ENCODE data around the gene SLC26A1.
"Not testable (repeated sequence)": the region's sequence is repeated elsewhere in the genome, so short reads cannot be mapped to it uniquely, and the experiment has no call there.

The SLC26A1 gene

DNA sequence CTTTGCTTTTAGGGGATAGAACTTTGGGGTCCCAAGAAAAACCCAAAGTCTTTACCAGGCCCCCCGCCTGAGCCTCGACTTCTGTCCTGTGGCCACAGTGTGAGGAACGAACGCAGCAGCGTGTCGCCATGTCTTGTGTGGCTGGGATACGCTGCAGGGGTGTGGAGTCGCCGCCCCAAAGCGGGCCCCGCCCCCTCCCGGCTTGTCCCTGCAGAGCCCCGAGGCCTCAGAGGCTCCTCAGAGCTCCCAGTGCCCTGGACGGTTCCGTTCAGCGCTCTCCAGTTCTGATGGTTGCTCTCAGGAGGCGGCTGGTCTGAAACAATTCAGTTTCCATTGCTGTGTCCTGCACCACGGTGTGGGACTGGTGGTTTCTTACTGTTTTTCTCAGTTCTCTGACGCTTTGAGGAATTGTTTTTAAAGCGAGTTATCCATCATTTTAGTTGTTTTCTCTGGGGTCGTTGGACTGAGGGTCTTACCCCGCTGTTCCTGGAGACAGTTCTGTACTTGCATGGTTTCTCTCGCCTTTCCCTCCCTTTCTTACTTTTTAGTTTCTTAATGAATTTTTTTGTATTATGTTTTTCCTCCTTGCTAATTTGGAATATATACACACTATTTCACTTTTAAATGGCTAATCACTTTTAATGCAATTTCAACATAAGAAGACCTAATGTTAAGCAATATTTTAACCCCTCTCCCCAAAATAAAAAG lies 7.9 kb downstream of the SLC26A1 start:
- no peak for DNase-seq (ENCODE audit: low read depth)

- DNase-seq (ENCODE audit: low read depth), result no peak
Observed at GRCh38 chr4:984336-985054, 8.7 kb downstream of the SLC26A1 start.

- no peak for DNase-seq (ENCODE audit: low read depth)
Observed at GRCh38 chr4:982814-983213, 10.4 kb downstream of the SLC26A1 start.

- DNase-seq (ENCODE audit: low read depth), result no peak
Observed at GRCh38 chr4:982291-982690, 10.9 kb downstream of the SLC26A1 start.

GRCh38 chr4:978957-979701 lies 14.1 kb downstream of the SLC26A1 start:
- peak; percentile 18 for DNase-seq (ENCODE audit: low read depth)

DNA sequence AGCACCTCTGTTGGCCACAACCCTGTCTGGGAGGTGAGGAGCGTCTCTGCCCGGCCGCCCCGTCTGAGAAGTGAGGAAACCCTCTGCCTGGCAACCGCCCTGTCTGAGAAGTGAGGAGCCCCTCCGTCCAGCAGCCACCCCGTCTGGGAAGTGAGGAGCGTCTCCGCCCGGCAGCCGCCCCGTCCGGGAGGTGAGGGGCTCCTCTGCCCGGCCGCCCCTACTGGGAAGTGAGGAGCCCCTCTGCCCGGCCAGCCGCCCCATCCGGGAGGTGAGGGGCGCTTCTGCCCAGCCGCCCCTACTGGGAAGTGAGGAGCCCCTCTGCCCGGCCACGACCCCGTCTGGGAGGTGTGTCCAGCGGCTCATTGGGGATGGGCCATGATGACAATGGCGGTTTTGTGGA lies 17.2 kb downstream of the SLC26A1 start:
- not testable (repeated sequence) for DNase-seq (ENCODE audit: low read depth)

- no peak for DNase-seq (ENCODE audit: low read depth)
Observed at GRCh38 chr4:974668-975067, 18.5 kb downstream of the SLC26A1 start.

DNA sequence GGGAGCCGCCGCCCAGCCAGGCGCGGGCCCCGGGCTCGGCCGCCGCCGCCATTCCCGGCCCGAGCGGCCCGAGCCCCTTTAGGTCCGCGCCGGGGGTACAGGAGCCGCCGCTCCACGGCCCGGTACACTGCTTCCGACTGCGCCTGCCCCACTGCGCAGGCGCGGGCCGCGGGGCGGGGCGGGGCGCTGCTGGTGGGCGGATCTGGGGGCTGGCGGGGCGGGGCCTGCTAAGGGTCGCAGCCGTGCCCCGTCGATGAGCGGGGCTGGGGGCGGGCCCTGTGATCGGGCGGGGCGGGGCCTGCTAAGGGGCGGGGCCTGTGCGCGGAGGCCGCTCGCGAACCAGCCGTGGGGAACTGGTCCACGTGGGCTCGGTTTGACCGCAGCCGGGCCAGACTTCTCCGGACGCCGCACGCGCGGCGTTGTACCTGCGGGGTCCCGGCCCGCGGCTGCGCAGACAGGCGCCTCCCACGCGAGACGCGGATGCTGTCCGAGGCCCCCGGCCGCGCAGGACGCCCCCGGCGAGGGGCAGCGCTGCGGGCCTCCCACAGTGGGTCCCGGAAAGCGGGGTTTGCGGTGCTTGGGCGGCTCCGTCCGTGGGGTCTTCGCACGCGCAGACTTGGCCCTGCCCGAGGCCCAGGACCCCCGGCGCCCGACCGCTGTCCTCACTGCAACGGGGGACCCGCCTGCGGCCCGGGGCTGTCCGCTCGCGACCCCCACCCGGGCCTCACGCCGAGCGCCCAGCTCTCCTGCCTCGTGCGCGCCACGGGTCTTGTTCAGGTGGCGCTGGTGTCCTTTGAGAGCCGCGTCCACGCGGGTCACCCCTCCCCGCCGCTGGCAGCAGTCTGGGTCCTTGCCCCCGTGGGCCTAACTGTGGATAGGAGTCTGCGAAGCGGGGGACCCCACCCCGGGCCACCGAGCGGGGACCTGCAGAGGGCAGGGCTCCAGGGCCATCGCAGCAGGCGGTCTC lies 19.5 kb downstream of the SLC26A1 start, which contains the start of gene DGKQ:
TSS of gene DGKQ (minus strand) at position 139 of the 967 bp plus-strand sequence. CDS start at position 52, 87 bp downstream.
- DNase-seq (ENCODE audit: low read depth), result peak; percentile 62

DNA sequence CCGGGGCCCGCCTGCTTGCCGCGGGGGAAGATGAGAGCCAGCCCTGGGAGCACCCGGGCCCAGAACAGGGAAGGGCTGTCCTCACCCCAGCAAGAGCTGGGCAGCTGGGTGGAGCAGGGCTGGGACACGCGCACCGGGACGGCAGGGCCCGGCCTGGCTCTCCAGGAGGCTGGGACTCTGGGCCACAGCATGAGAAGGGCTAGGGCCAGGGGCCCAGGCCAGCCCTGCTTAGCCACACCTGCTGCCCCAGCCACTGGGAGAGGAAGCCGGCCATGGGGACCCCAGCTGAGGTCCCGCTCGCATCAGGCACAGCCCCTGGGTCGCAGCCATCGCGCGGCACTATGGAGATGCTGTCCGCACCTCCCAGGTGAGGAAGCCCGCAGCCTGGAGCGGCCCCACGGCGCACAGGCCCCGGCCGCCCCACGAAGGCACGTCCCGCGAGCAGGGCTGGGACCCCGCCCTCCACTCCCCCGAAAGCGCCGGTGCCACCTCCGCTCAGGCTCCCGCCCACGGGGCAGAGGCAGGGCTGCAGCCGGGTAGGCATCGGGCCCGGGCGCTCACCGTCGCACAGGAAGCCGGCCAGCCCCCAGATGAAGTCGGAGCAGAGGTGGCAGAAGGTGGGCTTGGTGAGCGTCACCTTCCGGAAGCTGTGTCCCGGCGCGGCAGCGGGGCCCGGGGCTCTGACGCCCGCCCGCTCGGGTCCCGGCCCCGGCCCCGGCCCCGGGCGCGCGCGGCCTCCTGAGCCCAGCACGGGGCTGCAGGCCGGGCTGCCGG lies 20.4 kb downstream of the SLC26A1 start:
- no peak for DNase-seq (ENCODE audit: low read depth)

GRCh38 chr4:971666-972500 lies 21.3 kb downstream of the SLC26A1 start:
- DNase-seq (ENCODE audit: low read depth), result no peak

GRCh38 chr4:970854-971520 lies 22.2 kb downstream of the SLC26A1 start:
- DNase-seq (ENCODE audit: low read depth), result no peak

DNA sequence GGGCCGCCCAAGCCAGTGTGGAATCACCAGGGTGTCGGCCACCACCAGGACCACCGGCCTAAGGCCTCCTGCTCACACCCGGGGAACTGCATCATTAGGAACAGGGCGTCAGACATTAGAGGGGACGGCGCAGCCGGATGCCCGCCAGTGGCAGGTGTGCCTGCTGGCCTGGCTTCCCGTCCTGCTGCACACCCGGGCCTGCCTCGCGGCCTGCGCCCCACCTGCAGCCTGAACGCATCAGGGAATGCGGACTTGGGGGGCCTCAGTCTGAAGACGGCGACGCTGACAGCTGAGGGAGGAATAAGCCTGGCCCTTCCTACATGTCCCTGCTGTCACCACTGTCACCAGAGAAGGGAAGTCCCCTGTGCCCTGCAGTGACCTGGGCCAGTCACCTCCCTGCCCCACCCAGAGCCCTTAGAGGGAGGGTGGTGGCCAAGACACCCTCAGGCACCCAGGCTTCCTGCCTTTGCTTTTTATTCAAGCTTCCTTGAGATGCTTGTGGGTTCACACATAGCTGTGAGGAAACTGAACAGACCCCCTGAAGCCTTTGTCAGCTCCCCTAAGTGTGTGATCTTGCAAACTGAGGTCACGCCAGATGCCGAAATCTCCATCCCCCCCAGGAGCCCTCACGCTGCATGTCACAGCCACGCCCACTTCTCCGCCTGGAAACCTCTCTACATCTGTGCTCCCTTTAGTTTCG lies 23.0 kb downstream of the SLC26A1 start:
- DNase-seq (ENCODE audit: low read depth), result no peak

GRCh38 chr4:968621-969394 lies 24.4 kb downstream of the SLC26A1 start:
- no peak for DNase-seq (ENCODE audit: low read depth)

GRCh38 chr4:968221-968620 lies 25.0 kb downstream of the SLC26A1 start:
- no peak for DNase-seq (ENCODE audit: low read depth)

- DNase-seq (ENCODE audit: low read depth), result no peak
Observed at GRCh38 chr4:967113-968104, 25.8 kb downstream of the SLC26A1 start.

- DNase-seq (ENCODE audit: low read depth), result no peak
Observed at GRCh38 chr4:966266-967112, 26.7 kb downstream of the SLC26A1 start.

All from fibroblast of the conjunctiva (primary cell).